ENCODE data around the gene CYYR1.

GRCh38 chr21:26421724-26422123 is 151.4 kb downstream of the CYYR1 start:
- TF ChIP-seq POLR2A (IDR thresholded peaks at IDR 0.05; ENCODE audit: low read depth, low read length) (no peak), POLR2AphosphoS5 (IDR thresholded peaks at IDR 0.05; ENCODE audit: low read depth, low read length) (no peak), TAF1 (IDR thresholded peaks at IDR 0.05; ENCODE audit: borderline replicate concordance, low read depth, low read length) (no peak)

Measured in GM12892 (cell line).